Thymus (tissue), 11 donors: Measurements from ENCODE around the gene SPG11. TPM values are rescaled to one million over a fixed set of nuclear protein-coding genes. Genes with fewer than 3 reads are reported as not detected.

Experiments
- DNase-seq, 9 donors: peaks; one replicate each; pipeline ENCODE4 v3.0.0-alpha.2; 2013; ENCODE audit warnings: low spot score in 9 of 9, low read depth in 6 of 9, missing footprints in 1 of 9
- H3K27ac ChIP-seq, 2 donors: one replicate each; pipeline ENCODE4 v1.5.1; 2013; ENCODE audit warnings: control low read depth in 1 of 2, low read depth in 1 of 2, low read length in 1 of 2, mild to moderate bottlenecking in 1 of 2, moderate library complexity in 1 of 2
- H3K27me3 ChIP-seq, 2 donors: one replicate each; pipeline ENCODE4 v1.5.1; 2013; ENCODE audit warnings: low read length in 1 of 2; ENCODE audit not compliant: control insufficient read depth in 2 of 2, insufficient read depth in 1 of 2
- H3K36me3 ChIP-seq, 2 donors: one replicate each; pipeline ENCODE4 v1.5.1; 2013; ENCODE audit warnings: low read length in 1 of 2, mild to moderate bottlenecking in 1 of 2, moderate library complexity in 1 of 2; ENCODE audit not compliant: control insufficient read depth in 2 of 2, insufficient read depth in 2 of 2
- H3K4me1 ChIP-seq, 2 donors: one replicate each; pipeline ENCODE4 v1.5.1; 2013; ENCODE audit warnings: low read length in 2 of 2; ENCODE audit not compliant: control insufficient read depth in 2 of 2, insufficient read depth in 2 of 2
- H3K4me3 ChIP-seq, 2 donors: one replicate each; pipeline ENCODE4 v1.5.1; 2013; ENCODE audit warnings: low read length in 2 of 2, control low read depth in 1 of 2, mild to moderate bottlenecking in 1 of 2
- H3K9me3 ChIP-seq, 2 donors: one replicate each; pipeline ENCODE4 v1.5.1; 2013; ENCODE audit warnings: low read length in 1 of 2, mild to moderate bottlenecking in 1 of 2; ENCODE audit not compliant: control insufficient read depth in 2 of 2, insufficient read depth in 1 of 2
- WGBS: extraction: QIAGEN DNeasy Blood & Tissue Kit; methylation state at CpG from one replicate; pipeline ENCODE4 v1.1.7; 2013; 5-methylcytosine and 5-hydroxymethylcytosine counted together
- polyA plus RNA-seq: library from polyadenylated mRNA; stranded (reverse); fragments of 200-250 nt; gene quantifications from one replicate; pipeline ENCODE4 v1.2.3, GENCODE V29; 2013
- total RNA-seq: library from RNA; stranded (reverse); fragments of 120-200 nt; gene quantifications from one replicate; pipeline ENCODE4 v1.2.4, GENCODE V29; 2013
- donor health status: healthy.

SPG11 gene
- total and polyA plus RNA-seq, 2 donors = 48.0 to 67.3 TPM

DNA sequence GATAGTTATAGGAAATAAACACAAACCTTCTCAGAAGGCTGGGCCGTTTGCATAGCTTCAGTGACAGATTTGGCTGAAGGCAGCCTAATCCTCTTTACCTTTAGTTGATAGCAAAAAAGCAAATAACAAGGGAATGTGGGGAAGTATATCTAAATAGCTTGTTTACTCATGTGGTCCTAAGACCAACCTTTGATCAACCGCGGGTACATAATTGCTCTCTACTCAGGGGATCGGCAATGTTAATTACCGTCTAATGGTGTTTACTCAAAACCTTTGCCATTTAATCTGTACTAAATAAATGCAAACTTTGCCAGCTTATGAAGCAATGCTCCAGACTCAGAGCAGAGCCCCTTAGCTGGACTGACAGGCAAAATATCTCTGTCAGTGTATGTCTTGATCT, 74.9 kb downstream of the SPG11 start:
- no peak for DNase-seq
- Histone ChIP-seq H3K27ac (no peak overlapping the region), H3K4me3 (no peak overlapping the region), H3K9me3 (no peaks in the 10 kb centered on the region), H3K36me3 (peaks cover 44 to 80% of the 10 kb centered on the region in 2 donors), H3K4me1 (peaks cover 0 to 2% of the 10 kb centered on the region in 2 donors), H3K27me3 (no peaks in the 10 kb centered on the region)
- WGBS = 97% methylated on average over 5 of the region's 5 CpGs

DNA sequence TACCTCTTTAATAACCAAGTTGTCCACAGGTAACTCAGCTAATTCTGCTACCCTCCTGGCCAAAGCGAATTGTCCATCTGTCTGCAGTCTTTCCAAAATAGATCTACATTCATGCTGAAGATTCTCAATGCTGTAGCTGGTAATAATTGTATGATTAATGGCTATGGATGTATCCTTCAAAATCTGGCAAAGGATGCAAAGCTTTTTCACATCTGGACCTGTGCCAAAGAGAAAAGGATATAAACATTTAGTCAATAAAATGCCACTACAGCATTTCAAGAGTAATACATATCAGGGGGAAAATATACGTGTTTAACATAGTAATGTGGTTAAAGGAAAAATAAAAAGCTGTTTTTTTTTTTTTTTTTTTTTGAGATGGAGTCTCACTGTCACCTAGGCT, 77.8 kb downstream of the SPG11 start:
- no peaks in the 10 kb centered on the region for H3K4me1 ChIP-seq
- no peaks in the 10 kb centered on the region for H3K9me3 ChIP-seq
- no peak for DNase-seq
- H3K27ac ChIP-seq = no peak overlapping the region
- H3K36me3 ChIP-seq = peaks cover 44 to 59% of the 10 kb centered on the region in 2 donors
- H3K27me3 ChIP-seq = no peaks in the 10 kb centered on the region
- 100% methylated on average over 2 of the region's 2 CpGs for WGBS
- no peak overlapping the region for H3K4me3 ChIP-seq

DNA sequence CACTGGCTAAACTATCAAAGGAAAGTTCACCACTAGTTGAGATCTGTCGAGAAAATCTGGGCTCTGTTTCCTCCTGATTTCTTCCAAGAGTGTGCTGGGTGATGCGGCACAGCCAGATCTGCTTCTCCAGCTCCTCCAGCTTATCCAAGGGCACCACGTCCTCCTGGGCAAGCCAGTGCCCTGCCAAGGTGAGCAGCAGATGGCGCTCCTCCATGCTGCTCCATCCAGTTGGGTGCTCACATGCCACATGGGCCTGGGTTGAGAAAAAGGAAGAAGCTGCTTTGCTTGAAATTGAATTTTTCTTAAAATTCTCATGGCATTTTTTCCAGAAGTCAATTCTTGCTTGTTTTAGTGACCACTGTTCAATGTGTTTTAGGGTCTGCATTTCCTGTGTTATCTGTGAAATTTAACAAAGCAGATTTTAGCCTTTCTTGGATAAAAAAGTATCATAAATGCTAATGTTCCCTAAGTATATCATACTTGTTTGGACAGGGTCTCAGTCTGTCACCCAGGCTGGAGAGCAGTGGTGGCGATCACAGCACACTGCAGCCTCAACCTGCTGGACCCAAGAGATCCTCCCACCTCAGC, 79.2 kb downstream of the SPG11 start:
- 92% methylated on average over 5 of the region's 5 CpGs for WGBS
- H3K36me3 ChIP-seq = peaks cover 33 to 47% of the 10 kb centered on the region in 2 donors
- H3K4me3 ChIP-seq = no peak overlapping the region
- H3K9me3 ChIP-seq = no peaks in the 10 kb centered on the region
- no peak overlapping the region for H3K27ac ChIP-seq
- peak in 6 of 9 donors; percentile 17 to 61 (median 26) for DNase-seq
- no peaks in the 10 kb centered on the region for H3K27me3 ChIP-seq
- no peaks in the 10 kb centered on the region for H3K4me1 ChIP-seq

DNA sequence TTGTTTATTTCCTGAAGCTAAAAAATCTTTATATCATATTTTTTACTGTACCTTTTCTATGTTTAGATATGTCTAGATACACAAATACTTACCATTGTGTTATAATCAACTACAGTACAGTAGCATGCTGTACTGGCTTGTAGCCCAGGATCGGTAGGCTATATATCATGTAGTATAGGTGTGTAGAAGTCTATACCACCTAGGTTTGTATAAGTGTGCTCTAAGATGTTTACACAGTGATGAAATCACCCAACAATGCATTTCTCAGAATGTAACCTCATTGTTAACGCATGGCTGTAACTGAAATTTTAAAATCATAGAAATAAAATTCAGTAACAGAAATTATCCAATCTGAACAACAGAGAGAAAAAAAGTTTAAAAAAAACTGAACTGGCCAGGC, 83.4 kb downstream of the SPG11 start:
- Histone ChIP-seq H3K9me3 (no peaks in the 10 kb centered on the region), H3K4me3 (no peak overlapping the region), H3K36me3 (peaks cover 15 to 17% of the 10 kb centered on the region in 2 donors), H3K27ac (no peak overlapping the region), H3K4me1 (no peaks in the 10 kb centered on the region), H3K27me3 (no peaks in the 10 kb centered on the region)
- 98% methylated on average over 2 of the region's 2 CpGs for WGBS
- no peak for DNase-seq

DNA sequence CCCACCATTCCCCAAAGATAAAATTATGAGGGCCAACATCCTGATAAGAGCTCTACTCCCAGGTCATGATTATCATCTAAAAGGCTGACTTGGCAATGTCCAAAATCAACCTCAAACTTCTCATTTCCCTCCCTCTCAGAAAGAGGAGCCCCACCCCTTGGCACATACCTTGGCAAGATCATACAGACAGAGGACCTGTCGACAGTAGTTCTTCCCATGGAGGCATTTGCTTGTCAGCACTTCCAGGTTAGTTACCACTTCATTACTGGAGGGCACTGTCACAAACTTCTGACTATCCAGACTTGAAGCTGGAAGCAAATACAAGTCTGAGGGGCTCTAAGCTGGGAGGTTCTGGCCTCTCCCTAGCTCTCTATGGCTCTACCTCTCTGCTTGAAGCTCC, 88.7 kb downstream of the SPG11 start:
- H3K9me3 ChIP-seq = no peaks in the 10 kb centered on the region
- H3K4me3 ChIP-seq = no peak overlapping the region
- no peak for DNase-seq
- no peaks in the 10 kb centered on the region for H3K4me1 ChIP-seq
- no peak overlapping the region for H3K27ac ChIP-seq
- WGBS = 94% methylated on average over 1 of the region's 1 CpG
- H3K36me3 ChIP-seq = peaks cover 29 to 33% of the 10 kb centered on the region in 2 donors
- H3K27me3 ChIP-seq = no peaks in the 10 kb centered on the region

DNA sequence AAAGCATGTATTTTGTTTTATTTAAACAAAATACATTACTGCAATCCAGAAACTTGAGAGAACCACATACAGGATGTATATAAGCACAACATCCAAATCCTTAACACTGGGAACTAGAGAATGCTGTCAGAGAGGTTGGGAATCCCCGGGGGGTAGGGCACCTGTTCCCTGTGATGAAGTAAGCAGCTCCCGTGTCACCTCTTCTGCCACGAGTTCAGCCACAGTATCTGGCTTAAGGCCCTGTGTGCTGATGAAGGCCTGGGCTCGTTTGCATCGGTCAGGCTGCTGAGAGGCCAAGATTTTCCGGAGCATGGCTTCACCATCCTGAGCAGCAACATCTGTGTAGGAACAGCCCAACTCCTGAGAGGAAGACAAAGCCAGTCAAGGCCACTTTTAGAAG, 90.1 kb downstream of the SPG11 start:
- WGBS = 97% methylated on average over 6 of the region's 6 CpGs
- H3K27me3 ChIP-seq = no peaks in the 10 kb centered on the region
- H3K27ac ChIP-seq = no peak overlapping the region
- peaks cover 37 to 42% of the 10 kb centered on the region in 2 donors for H3K36me3 ChIP-seq
- H3K9me3 ChIP-seq = no peaks in the 10 kb centered on the region
- no peak overlapping the region for H3K4me3 ChIP-seq
- no peak for DNase-seq
- H3K4me1 ChIP-seq = no peaks in the 10 kb centered on the region

DNA sequence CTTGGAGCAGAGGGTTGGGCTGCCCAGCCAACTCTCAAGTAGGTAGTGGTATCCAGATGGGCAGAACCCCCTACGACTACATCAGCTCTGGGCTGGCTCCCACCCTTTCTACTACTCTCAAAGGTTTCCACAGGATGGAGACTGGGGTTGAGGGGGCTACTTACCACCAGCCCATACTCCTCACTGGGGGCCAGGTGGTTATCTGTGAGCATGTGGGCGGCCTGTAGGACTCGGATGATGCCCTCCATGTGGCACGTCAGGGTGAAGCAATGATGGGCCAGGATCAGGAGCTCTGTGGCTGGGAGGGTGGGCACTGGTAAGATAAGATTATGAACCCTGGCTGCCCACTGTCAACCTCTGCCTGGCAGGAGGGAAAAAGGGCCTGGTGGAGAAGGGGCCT, 93.1 kb downstream of the SPG11 start:
- no peaks in the 10 kb centered on the region for H3K4me1 ChIP-seq
- no peak overlapping the region for H3K4me3 ChIP-seq
- no peaks in the 10 kb centered on the region for H3K27me3 ChIP-seq
- DNase-seq = no peak
- H3K27ac ChIP-seq = no peak overlapping the region
- peaks cover 5 to 8% of the 10 kb centered on the region in 2 donors for H3K9me3 ChIP-seq
- WGBS = 99% methylated on average over 4 of the region's 4 CpGs
- H3K36me3 ChIP-seq = peaks cover 61 to 63% of the 10 kb centered on the region in 2 donors

DNA sequence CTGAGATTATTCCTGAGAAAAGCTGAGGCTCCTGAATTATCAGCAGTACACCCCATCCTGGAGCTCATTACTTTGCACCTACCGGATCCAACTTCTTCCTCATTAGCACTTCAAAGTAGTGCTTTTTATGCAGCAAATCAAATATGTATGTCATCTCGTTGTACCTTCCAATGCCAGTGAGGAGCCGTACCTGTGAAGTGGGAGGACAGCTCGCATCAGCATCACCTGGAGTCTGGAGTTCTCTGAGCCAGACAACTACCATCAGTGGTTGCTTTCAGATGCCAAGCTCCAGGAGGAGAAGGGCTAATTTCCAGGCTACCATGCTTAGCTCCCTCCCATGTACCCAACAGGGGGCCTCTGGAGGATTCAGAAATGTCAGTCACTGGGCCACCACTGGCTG, 94.1 kb downstream of the SPG11 start:
- DNase-seq = no peak
- no peak overlapping the region for H3K27ac ChIP-seq
- peaks cover 7 to 12% of the 10 kb centered on the region in 2 donors for H3K9me3 ChIP-seq
- H3K27me3 ChIP-seq = no peaks in the 10 kb centered on the region
- peaks cover 67 to 68% of the 10 kb centered on the region in 2 donors for H3K36me3 ChIP-seq
- H3K4me1 ChIP-seq = no peaks in the 10 kb centered on the region
- H3K4me3 ChIP-seq = no peak overlapping the region
- 98% methylated on average over 4 of the region's 4 CpGs for WGBS

DNA sequence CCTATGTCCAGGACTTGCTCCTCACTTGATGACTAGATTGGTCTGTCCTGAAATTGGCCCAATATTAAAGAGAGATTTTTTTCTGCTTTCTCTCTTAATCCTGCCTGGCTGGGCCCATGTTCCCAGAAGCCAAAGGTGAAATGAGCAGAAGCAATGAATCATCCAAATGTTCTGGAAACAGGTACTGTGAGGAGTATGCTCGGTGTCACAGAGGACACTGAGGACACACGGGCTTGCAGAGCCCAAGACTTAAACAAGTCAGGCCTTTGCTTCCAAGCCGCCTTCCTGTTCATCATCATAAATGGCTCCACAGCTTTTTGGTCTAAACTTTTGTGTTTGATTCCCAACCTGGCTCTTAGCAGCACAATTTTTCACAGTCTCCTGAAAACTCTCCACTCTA, 95.1 kb downstream of the SPG11 start:
- H3K36me3 ChIP-seq = peaks cover 66 to 70% of the 10 kb centered on the region in 2 donors
- 96% methylated on average over 3 of the region's 3 CpGs for WGBS
- no peak overlapping the region for H3K4me3 ChIP-seq
- no peaks in the 10 kb centered on the region for H3K4me1 ChIP-seq
- H3K9me3 ChIP-seq = peaks cover 7 to 12% of the 10 kb centered on the region in 2 donors
- H3K27me3 ChIP-seq = no peaks in the 10 kb centered on the region
- no peak for DNase-seq
- H3K27ac ChIP-seq = no peak overlapping the region
